SKM-1 treated with dmso at 0.1 percent for 144 hours (cell line): ENCODE results near the gene AGTR1.
"Not testable (repeated sequence)": the region's sequence is repeated elsewhere in the genome, so short reads cannot be mapped to it uniquely, and the experiment has no call there.

Experiments used
- DNase-seq: peaks from one replicate; lab custom pipeline; 2025; ENCODE audit not compliant: unreplicated experiment; lab: John Stamatoyannopoulos, UW

The AGTR1 gene

GRCh38 chr3:148758303-148758884, 60.7 kb downstream of the AGTR1 start:
- no peak for DNase-seq

- DNase-seq, result peak; percentile 2
These were observed 61.7 kb downstream of the AGTR1 start for GRCh38 chr3:148759430-148759829.

DNA sequence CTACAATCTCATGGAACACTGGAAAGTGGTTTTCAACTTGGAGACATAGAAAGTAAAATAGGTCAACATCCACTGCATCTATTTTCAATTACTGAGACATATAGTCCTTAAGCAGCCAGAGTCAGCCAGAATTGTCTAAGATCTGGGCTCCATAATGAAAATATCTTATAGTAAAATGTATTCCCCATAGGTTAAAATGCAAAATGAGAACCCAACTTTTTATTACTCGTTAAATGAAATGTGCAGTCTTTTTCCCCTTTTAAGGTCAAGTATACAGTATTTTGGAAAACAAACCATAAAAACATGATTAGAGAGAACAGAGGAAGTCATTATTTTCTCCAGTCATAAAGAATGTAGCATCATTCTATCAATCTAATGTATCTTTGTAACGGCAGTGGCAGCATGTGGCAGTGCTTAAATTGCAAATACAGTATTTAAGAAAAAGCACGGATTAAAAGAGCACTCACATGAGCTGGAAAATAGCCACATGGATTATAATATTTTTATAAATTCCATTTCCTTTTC, 65.5 kb downstream of the AGTR1 start:
- no peak for DNase-seq

DNA sequence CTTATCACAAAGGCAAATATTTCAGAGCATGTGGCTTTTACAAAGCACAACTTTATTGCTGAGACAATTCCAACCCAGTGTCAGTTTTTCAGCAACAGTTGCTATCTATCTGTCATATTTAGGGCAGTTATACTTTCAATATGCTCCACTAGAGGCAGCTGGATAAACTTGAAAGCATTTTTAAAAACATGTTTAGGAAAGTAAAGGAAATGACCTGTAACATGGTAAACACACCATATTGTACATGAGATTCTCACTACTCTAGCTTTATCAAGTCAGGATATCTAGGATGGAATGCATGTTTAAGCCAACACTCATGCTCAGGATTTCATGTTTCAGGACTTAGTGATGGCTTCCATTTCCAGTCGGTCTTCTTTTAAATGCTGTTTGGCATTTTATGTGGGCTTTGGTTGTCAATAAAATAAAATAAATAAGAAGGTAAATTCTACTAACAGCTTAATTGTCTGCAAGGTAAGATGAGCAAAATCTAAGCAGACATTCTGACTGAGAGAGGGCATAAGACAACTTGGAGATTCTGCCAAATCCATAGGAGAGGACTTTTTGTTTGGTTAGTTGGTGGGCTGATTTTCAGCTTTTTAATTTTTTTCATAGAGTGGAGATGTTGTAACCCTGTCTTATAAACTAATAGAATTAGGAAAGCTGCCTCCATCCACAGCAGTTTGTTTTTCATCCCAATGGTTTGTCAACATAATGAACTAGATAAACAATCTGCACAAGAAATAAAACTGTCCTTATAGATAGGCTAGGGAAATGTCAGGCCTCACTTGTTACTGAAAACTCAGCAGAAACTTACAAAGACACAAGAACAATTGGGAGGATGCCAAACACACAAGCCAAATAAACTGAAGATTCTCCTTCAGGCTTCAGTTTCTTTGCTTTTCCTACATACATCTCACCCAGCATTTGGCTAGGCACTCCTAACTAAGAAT, 66.6 kb downstream of the AGTR1 start:
- DNase-seq, result no peak

- no peak for DNase-seq
These were observed 74.7 kb downstream of the AGTR1 start for GRCh38 chr3:148772361-148772760.

GRCh38 chr3:148772835-148773234, 75.1 kb downstream of the AGTR1 start:
- no peak for DNase-seq

DNA sequence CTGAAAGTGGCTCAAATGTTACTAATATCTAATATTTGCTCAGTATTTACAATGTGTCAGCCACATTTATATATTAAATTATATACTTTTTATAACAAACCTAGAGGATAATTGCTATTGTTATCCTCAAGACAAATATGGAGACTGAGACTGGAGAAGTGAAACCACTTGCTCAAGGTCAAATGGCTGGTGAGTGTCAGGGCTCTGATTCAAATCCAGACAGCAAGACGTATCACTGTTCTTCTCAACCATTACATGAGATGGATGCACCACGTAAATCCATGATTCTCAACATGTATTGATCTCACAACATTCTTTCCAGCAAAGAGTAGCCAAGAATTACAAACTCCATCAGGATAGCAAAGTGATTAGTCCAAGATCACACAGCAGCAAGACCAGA, 76.1 kb downstream of the AGTR1 start:
- DNase-seq, result no peak

GRCh38 chr3:148778926-148779325, 81.2 kb downstream of the AGTR1 start:
- peak; percentile 32 for DNase-seq

- DNase-seq, result peak; percentile 37
These were observed 87.3 kb downstream of the AGTR1 start for GRCh38 chr3:148785026-148785425.

GRCh38 chr3:148786159-148786558, 88.5 kb downstream of the AGTR1 start:
- not testable (repeated sequence) for DNase-seq

DNA sequence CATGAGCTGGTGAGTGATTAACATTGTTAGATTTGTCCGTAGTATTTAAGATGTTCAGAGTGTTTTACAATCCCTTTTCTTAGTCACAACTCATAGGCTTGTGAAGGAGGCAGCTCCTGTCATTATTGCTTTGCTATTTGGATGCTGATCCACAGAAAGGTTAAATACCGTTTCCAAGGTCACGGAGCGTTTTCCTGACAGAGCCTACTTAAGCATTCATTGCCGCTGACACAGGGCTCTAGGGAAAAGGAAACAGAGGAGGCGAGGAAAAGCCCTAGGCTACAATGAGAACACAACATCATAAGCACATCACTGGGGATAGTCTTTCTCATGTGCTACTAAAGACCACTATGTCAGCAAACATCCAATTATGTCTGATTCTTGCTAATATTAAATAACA, 91.4 kb downstream of the AGTR1 start:
- DNase-seq, result no peak

DNA sequence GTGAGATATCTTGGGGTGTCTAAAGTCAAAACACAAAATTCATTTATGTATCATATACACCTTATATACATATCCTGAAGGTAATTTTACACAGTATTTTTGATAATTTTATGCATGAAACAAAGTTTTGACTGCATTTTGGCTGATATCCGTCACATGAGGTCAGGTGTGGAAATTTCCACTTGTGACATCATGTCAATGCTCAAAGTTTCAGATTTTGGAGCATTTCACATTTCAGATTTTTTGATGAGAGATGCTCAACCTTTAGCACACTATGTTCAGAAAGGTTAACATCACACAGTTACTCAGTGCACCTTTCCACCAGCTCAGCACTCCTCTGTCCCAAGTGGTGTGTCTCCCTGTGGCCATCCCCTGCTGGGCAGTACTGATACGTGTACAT, 92.2 kb downstream of the AGTR1 start:
- no peak for DNase-seq

DNA sequence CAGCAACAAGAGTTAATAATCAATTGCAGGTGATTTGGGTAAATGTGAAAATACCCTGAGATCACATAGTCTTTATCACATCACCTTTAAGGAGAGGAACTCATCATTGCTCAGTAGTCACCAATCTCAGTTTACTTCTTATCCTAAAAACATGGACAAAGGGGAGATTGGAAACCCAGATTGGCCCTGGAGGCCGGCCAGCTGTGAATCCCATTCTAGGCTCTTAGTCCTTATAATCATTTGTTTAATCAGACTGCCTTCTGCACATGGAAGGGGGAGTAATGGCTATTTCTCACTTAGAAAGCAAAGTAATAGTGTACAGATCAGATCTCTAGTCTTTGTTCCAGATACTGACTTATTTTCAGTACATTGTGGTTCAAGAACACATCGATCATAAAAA, 92.7 kb downstream of the AGTR1 start:
- DNase-seq, result no peak

DNA sequence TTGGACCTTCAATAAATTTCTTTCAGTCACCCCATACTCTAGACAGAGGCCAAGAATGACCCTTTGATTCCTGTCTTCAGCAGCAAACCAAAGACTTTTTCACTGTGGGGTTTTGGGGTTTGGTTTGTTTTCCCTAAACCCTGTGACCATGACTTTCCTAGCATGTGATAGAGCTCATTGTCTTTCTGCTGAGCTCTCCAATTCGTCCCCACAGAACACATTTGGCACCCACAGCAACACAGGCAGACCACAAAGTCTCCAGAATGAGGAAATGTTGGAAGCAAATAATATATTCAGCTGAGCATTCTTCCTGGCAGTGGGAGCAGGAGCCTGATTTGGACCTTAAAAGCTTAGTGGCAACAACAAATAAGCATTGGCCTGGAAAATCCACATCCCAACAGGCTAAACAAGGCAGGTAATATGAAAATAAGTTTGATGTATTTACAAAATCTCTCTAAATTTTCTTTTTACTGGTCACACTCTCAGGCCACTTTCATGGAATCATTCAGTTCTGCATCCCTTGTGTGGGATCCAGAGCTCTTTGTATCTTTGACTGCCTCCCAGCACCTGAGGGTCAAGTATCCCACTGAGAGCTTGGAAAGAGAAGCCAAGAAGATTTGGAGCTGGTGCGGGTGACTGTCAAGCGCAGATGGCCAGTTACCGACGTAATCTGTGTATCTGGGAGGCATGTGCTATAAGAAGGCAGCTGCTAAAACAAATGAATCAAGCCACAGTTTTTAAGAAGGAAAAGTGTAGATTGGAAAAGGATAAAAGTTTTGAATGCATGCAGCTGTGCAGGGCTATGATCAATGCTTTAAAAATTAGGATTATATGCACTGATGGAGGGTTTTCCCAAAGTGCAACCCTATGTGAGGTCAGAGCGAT, 93.4 kb downstream of the AGTR1 start:
- no peak for DNase-seq

GRCh38 chr3:148791920-148792319, 94.2 kb downstream of the AGTR1 start:
- DNase-seq, result no peak

- no peak for DNase-seq
These were observed 94.8 kb downstream of the AGTR1 start for GRCh38 chr3:148792516-148792915.
